Brain pericyte (primary cell): ENCODE measurements around the gene PPP1R9A.

ENCODE experiments used
- DNase-seq: peaks from one replicate; pipeline ENCODE4 v3.0.0-alpha.2; 2012; ENCODE audit warnings: low read depth, low spot score

Gene PPP1R9A

GRCh38 chr7:94907026-94907810 lies at the start of gene PPP1R9A:
Gene PPP1R9A, plus strand, starts transcription at chr7:94907594. Its CDS starts 2,520 bp downstream, at chr7:94910114.
- no peak for DNase-seq

GRCh38 chr7:94871132-94871531 lies 36.3 kb upstream of the PPP1R9A start:
- no peak for DNase-seq

- DNase-seq: no peak
These were observed 34.2 kb upstream of the PPP1R9A start for GRCh38 chr7:94873239-94873638.

- no peak for DNase-seq
These were observed 33.2 kb upstream of the PPP1R9A start for GRCh38 chr7:94874036-94874785.

GRCh38 chr7:94875201-94875600 lies 32.2 kb upstream of the PPP1R9A start:
- no peak for DNase-seq

GRCh38 chr7:94877731-94878670 lies 29.4 kb upstream of the PPP1R9A start:
- DNase-seq: no peak

- DNase-seq: no peak
These were observed 24.5 kb upstream of the PPP1R9A start for GRCh38 chr7:94882891-94883290.

GRCh38 chr7:94883616-94884015 lies 23.8 kb upstream of the PPP1R9A start:
- DNase-seq: no peak

GRCh38 chr7:94888551-94888950 lies 18.8 kb upstream of the PPP1R9A start:
- DNase-seq: no peak

- DNase-seq: no peak
These were observed 18.3 kb upstream of the PPP1R9A start for GRCh38 chr7:94888995-94889523.

- DNase-seq: no peak
These were observed 17.2 kb upstream of the PPP1R9A start for GRCh38 chr7:94890216-94890615.

- no peak for DNase-seq
These were observed 13.7 kb upstream of the PPP1R9A start for GRCh38 chr7:94893661-94894060.

GRCh38 chr7:94897541-94897940 lies 9.9 kb upstream of the PPP1R9A start:
- no peak for DNase-seq

GRCh38 chr7:94898340-94898739 lies 9.1 kb upstream of the PPP1R9A start:
- no peak for DNase-seq

- DNase-seq: no peak
These were observed 5.4 kb upstream of the PPP1R9A start for GRCh38 chr7:94901981-94902380.

GRCh38 chr7:94903971-94904370 lies 3.4 kb upstream of the PPP1R9A start:
- DNase-seq: no peak

- no peak for DNase-seq
These were observed 2.4 kb upstream of the PPP1R9A start for GRCh38 chr7:94904982-94905381.

GRCh38 chr7:94906065-94906851 lies 1.1 kb upstream of the PPP1R9A start:
- DNase-seq: no peak

- no peak for DNase-seq
These were observed 473 bp downstream of the PPP1R9A start for GRCh38 chr7:94907811-94908322.

GRCh38 chr7:94908323-94909178 lies 1.2 kb downstream of the PPP1R9A start:
- no peak for DNase-seq
